Lower lobe of right lung (tissue), 2 donors: ENCODE data around the gene TOB1. TPM values are rescaled to one million over a fixed set of nuclear protein-coding genes. Genes with fewer than 3 reads are reported as not detected.
"Not testable (repeated sequence)": the region's sequence is repeated elsewhere in the genome, so short reads cannot be mapped to it uniquely, and the experiment has no call there.

ENCODE experiments used
- ATAC-seq, 2 donors: fragments of 200-7000 bp; cut with Tn5 transposase; one replicate each; pipeline ENCODE4 v1.9.1; 2020 to 2022; ENCODE audit warnings: mild to moderate bottlenecking in 2 of 2, moderate library complexity in 2 of 2
- DNase-seq: peaks from one replicate; pipeline ENCODE4 v3.0.0-alpha.2; 2020
- H3K27ac ChIP-seq: fragments of 200-600 bp; one replicate; pipeline ENCODE4 v1.8.0; 2022
- H3K27me3 ChIP-seq: fragments of 200-600 bp; one replicate; pipeline ENCODE4 v1.8.0; 2022; ENCODE audit warnings: low read depth
- H3K36me3 ChIP-seq: fragments of 200-600 bp; one replicate; pipeline ENCODE4 v1.8.0; 2022; ENCODE audit warnings: mild to moderate bottlenecking
- H3K4me1 ChIP-seq: fragments of 200-600 bp; one replicate; pipeline ENCODE4 v1.8.0; 2022
- H3K4me3 ChIP-seq: fragments of 200-600 bp; one replicate; pipeline ENCODE4 v1.8.0; 2022; ENCODE audit warnings: mild to moderate bottlenecking
- H3K9me3 ChIP-seq: fragments of 200-600 bp; one replicate; pipeline ENCODE4 v1.8.0; 2022
- intact Hi-C: fragments of 100-400 bp; cut with DNase I; formaldehyde crosslinking; loops from one replicate; pipeline ENCODE4 v1.11.0; 2022
- total RNA-seq: library from RNA; stranded (reverse); fragmentation: NEBNext Ultra II Directional; extraction: Animal tissue kit (Norgen Biotek cat#: 25700); gene quantifications from one replicate; pipeline ENCODE4 v1.2.1, GENCODE V29; 2021
- TF ChIP-seq, protein P1 (sequence below): fragments of 200-600 bp; IDR thresholded peaks from one replicate; pipeline ENCODE4 v1.8.0; 2022; ENCODE audit warnings: antibody characterized with exemption, mild to moderate bottlenecking
- donor health status: DM: no; HTN: yes; CAD: no; lungs with severe emphysema.

Gene TOB1
- total RNA-seq, 1 donor from 2014 or later: 72.9 TPM

DNA sequence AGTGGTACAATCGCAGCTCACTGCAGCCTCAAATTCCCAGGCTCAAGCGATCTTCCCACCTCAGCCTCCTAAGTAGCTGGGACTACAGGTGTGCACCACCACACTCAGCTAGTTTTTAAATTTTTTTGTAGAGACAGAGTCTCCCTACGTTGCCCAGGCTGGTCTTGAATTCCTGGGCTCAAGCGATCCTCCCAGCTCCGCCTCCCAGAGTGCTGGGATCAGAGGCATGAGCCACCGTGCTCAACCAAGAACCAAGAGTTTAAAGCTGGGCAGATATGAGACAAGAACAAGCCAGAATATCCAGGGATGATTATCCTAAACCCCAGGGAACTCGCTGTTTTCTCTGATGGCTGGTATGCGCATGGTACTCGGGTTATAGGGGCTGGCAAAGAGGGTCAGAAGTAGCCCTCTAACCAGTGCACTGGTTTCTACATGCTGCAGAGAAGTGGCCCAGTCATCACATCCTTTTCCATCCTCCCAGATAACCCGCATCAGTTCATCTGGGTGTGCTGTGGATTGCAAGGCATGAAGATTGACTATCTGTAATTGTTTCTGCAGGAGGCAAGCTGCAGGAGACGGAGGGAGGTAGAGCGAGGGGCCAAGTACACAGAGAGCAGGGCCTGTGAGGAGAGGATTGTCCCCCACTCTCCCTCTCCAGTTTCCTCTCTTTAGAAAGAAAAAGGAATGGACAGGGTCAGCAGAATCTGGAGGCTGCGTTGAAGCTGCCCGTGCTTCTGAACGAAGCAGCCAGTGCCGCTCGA is 33.6 kb upstream of the TOB1 start:
- H3K9me3 ChIP-seq: no peaks in the 10 kb centered on the region
- H3K4me1 ChIP-seq: peaks cover 9% of the 10 kb centered on the region
- TF ChIP-seq, protein P1, sequence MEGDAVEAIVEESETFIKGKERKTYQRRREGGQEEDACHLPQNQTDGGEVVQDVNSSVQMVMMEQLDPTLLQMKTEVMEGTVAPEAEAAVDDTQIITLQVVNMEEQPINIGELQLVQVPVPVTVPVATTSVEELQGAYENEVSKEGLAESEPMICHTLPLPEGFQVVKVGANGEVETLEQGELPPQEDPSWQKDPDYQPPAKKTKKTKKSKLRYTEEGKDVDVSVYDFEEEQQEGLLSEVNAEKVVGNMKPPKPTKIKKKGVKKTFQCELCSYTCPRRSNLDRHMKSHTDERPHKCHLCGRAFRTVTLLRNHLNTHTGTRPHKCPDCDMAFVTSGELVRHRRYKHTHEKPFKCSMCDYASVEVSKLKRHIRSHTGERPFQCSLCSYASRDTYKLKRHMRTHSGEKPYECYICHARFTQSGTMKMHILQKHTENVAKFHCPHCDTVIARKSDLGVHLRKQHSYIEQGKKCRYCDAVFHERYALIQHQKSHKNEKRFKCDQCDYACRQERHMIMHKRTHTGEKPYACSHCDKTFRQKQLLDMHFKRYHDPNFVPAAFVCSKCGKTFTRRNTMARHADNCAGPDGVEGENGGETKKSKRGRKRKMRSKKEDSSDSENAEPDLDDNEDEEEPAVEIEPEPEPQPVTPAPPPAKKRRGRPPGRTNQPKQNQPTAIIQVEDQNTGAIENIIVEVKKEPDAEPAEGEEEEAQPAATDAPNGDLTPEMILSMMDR: no peak
- H3K27me3 ChIP-seq: no peaks in the 10 kb centered on the region
- ATAC-seq: no peak
- DNase-seq: no peak
- intact Hi-C loops: no loop called here
- no peaks in the 10 kb centered on the region for H3K36me3 ChIP-seq
- H3K4me3 ChIP-seq: no peak overlapping the region
- no peak overlapping the region for H3K27ac ChIP-seq

- H3K36me3 ChIP-seq: no peaks in the 10 kb centered on the region
- ATAC-seq: peak; percentile 37 to 74
- peaks cover 2% of the 10 kb centered on the region for H3K4me1 ChIP-seq
- H3K4me3 ChIP-seq: no peak overlapping the region
- intact Hi-C loops: no loop called here
- no peaks in the 10 kb centered on the region for H3K9me3 ChIP-seq
- DNase-seq: no peak
- no peaks in the 10 kb centered on the region for H3K27me3 ChIP-seq
- TF ChIP-seq, protein P1: no peak
- H3K27ac ChIP-seq: no peak overlapping the region
Measured at GRCh38 chr17:50899005-50899460, 32.9 kb upstream of the TOB1 start.

- no peaks in the 10 kb centered on the region for H3K27me3 ChIP-seq
- intact Hi-C loops: no loop called here
- no peaks in the 10 kb centered on the region for H3K9me3 ChIP-seq
- DNase-seq: no peak
- no peak overlapping the region for H3K27ac ChIP-seq
- ATAC-seq: no peak
- no peaks in the 10 kb centered on the region for H3K4me1 ChIP-seq
- no peaks in the 10 kb centered on the region for H3K36me3 ChIP-seq
- no peak overlapping the region for H3K4me3 ChIP-seq
- TF ChIP-seq, protein P1: no peak
Measured at GRCh38 chr17:50898369-50899004, 32.3 kb upstream of the TOB1 start.

GRCh38 chr17:50894513-50894912 is 28.4 kb upstream of the TOB1 start:
- DNase-seq, H3K9me3 ChIP-seq, intact Hi-C loops, H3K4me3 ChIP-seq, H3K27me3 ChIP-seq, H3K36me3 ChIP-seq, H3K4me1 ChIP-seq, H3K27ac ChIP-seq, ATAC-seq: not testable (repeated sequence)

GRCh38 chr17:50893183-50893993 is 27.2 kb upstream of the TOB1 start:
- no peak overlapping the region for H3K4me3 ChIP-seq
- intact Hi-C loops: no loop called here
- DNase-seq (no peak), ATAC-seq (no peak)
- H3K4me1 ChIP-seq: no peaks in the 10 kb centered on the region
- no peaks in the 10 kb centered on the region for H3K9me3 ChIP-seq
- TF ChIP-seq, protein P1: no peak
- H3K27me3 ChIP-seq: no peaks in the 10 kb centered on the region
- H3K27ac ChIP-seq: no peak overlapping the region
- no peaks in the 10 kb centered on the region for H3K36me3 ChIP-seq
